GM19035 (cell line): ENCODE measurements around the gene GRIN2A.

Experiments used
- ATAC-seq: cut with Tn5 transposase; IDR thresholded peaks from one replicate; pipeline ENCODE4 v1.9.1; 2021; ENCODE audit not compliant: unreplicated experiment

GRIN2A gene

DNA sequence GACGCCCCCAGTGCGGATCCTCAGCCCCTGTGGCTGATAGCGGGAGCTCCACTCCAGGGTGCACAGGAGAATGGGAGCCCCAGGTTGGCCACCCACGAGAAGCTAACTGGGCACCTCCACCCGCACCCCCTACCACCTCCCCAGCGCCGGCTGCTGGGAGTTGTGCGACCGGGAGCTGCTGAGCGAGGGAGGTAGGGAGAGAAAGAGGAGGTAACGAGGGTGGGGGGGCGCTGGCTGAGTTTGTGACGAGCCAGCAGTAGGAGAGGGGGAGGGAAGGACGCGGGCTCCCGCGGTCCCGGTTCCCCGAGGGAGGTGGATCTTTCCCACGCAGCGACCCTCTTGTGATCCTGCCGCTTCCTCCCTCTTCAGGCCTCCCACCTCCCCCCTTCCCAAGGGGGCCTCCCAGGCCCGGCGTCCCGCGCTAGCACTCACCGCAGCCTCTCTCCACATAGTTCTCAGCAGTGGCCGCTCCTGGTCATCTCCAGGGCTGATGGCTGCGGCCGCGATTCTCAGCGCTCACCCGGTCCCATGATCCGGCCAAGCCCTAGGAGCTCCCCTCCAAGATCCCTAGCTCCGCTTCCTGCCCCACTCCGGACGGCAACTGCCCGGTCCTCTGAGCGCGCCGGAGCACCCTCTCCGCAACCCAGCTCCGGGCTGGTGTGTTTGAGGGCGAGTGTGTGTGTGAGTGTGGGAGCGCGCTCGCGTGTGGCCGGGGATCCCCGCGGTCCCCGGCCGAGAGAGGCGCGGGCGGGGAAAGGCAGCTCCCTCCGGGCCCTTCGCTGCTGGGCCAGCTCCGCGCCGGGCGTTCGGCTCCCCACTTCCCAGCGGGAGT is at the start of gene GRIN2A:
Gene GRIN2A, minus strand, starts transcription at position 207 of the 832 bp plus-strand sequence. CDS start 2,017 bp downstream, outside the sequence.
- ATAC-seq: no peak

DNA sequence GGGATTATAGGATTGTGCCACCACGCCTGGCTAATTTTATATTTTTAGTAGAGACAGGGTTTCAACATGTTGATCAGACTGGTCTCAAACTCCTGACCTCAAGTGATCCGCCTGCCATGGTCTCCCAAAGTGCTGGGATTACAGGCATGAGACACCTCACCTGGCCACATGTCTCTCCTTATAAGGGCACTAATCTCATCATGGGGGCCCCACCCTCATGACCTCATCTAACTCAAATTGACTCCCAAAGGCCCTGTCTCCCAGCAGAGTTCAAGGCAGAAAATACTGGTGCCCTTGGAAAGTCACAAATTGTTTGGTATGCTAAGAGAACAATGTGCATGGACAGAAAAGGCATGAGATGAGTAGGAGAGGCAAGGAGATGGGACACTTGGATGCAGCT is 49.3 kb upstream of the GRIN2A start:
- ATAC-seq: no peak

DNA sequence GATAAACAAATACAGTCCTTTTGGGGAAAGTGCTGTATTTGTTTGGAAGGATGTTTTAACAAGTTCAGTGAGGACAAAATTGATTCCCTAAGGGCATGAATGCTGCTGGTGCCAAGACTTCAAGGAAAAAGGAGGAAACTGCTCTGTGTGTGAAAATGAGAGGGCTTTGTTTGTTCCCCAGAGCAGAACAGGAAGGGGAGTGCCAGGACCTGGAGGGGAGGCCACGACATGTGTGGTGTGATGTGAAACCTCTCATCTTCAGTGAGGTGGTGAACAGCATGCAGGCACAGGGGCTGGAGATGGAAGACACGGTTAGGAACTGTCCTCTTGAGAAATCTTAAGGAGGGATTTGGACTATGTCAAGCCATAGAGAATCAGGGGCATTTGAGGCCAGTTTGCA is 46.6 kb upstream of the GRIN2A start:
- ATAC-seq: no peak

DNA sequence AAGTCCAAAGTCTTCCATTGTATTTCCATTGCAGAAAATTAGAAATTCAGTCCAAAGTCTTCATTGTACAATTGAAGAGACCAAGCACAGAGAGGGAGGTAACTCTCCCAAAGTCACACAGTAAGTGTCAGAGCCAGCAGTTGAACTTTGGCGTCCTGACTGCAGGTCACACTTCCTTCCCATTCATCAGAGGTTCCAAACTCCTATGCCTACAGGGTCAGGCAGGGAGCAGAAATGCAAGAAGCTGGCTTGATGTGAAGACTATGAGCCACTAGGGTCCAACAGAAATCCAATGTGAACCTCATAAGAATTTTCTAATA is 44.7 kb upstream of the GRIN2A start:
- no peak for ATAC-seq

DNA sequence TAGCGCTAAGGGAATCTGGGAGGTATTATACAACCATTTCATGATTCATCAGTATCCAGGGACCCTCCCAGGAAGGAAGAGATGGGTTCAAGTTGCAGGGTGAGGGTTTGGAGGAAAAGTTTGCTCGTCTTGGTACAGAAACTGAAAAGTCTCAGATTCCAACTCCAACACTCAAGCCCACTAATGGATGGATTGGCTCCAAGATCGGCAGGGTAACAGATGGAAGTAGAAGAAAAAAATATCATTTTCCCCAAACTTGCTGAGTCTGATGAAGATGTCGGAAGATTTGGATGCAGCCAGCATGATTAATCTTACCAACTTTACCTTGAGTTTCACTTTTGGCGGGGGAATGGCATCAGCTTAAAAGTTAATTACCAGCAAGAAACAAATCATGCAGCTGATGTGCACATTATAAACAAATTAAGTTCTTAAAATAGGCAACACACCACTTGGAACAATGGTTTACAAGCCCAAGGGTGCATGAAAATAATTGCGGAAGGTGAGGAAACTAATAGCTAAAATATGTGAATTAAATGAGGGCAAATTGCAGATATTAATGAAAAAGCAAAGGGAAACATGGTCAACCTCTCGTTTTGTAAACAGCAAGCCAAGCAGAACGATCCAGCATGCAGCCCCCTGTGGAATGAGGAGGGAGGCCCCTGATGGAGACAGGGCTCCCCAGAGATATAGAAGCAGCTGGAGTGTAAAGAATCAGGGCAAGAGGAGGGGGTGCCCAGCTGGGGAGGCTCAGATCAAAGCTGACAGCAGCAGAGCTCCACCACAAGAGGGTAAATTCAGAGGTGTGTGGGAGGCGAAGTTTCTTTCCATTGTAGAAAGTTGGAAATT is 44.1 kb upstream of the GRIN2A start:
- no peak for ATAC-seq

DNA sequence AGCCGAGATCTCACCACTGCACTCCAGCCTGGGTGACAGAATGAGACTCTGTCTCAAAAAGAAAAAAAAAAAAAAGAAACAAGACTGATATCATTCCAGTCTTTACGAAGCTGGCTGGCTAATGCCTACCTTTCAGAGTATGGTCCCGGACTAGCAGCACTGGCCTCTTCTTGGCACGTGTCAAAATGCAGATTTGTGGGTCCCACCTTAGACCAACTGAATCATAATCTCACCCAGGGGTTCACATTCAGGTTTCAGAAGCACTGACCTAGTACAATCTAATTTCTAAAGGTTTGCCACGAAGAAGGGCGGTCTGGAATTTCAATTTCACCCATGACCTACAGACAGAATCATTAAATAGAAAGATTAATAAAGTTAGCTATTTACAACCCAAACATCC is 43.4 kb upstream of the GRIN2A start:
- no peak for ATAC-seq

DNA sequence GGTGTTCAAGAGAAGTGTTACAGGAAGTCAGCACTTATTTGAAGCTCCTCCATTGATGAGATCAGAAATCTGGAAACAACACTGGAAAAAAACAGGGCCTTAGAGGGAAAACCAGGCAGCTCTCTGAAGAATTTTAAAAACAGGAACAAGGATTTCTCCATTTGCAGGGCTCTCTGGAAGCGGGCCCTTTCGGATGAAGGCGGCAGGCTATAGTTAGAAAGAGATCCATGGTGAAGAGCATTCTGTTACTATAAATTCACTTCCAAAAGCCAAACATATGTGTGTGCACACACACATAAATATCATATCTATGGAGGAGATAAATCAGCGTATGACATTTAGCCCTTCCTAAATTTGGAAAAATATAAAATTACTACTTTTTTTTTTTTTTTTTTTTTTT is 42.6 kb upstream of the GRIN2A start:
- no peak for ATAC-seq

DNA sequence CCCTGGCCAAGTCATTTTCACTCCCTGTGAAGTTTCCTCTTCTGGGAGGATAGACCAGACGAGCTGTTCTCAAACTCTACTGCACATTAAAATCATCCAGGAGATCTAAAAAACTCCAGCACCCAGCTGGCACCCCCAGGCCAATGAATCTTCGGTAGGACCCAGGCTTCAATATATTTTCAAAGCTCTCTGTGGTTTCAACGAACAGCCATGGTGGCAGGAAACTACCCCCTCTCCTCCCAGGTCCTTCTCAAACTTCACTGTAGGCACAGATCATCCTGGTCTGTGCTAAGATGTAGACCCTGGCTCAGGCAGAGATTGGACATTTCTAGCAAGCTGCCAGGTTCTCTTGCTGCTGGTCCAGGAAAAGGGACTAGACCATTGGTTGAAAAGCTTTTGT is 38.7 kb upstream of the GRIN2A start:
- ATAC-seq: no peak

DNA sequence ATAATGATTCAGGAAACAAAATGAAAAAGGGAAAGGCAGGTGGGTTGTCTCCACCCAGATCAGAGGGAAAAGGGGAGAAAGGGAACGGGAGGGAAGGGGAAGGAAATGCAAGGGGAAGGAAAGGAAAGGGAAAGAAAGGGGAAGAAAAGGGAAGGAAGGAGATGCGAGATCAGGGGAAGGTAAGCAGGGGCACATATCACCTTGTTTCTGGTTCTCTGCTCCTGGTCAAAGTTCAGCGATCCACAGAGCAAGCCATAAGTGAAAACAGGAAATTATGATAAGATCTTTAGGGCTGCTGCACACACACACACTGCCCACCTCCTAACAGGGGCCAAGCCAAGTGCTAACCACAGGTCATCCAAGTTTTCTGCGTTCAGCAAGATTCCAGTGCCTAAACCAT is 37.5 kb upstream of the GRIN2A start:
- no peak for ATAC-seq

DNA sequence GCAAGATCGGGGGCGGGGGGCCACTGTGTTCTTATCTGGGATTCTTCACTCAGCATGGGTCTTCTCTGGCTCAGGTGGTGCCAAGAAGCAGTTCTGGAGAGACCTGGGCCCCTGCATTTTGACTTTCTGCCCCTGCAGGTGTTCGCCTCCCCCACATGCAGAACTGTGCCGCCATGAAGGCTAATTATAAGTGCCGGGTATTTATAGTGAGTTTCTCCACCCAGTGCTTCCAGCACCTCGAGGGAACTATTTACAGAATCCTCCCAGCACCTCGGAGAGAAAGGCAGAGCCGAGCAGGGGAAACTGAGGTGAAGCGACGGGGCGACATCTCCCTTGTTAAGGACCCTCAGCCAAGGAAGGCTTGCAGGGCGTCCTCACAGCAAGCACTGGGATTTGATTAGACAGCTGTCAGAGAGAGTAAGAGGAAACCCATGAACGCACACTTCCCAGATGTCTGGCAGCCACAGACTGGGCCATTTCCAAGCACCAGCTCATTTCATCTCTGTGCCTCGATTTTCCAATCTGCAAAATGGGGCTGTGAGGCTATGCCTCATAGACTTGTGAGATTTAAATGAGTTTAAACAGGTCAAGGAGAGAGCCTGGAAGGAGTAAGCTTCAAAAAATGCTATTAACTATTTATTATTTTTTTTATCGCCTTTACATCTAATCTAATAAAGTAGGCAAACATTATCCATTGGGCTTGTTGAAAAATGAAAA is 36.4 kb upstream of the GRIN2A start:
- ATAC-seq: no peak

DNA sequence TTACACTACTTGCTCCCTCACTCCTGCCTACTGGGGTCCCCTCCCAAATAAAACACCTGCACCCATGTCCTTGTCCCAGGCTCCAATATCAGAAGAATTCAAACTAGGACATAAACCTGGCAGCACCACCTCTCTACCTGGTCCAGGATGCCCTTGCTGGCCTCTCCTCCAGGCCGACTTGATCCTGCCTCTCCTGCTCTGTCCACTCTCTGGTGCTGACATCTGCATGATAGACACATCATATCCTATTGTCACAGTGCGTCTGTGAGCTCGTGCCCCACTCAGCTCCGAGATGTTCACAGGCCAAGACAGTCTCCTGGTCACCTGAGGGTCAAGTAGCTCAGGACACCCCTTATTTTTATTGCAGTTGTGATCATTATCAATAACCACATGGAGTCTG is 31.5 kb upstream of the GRIN2A start:
- ATAC-seq: no peak

DNA sequence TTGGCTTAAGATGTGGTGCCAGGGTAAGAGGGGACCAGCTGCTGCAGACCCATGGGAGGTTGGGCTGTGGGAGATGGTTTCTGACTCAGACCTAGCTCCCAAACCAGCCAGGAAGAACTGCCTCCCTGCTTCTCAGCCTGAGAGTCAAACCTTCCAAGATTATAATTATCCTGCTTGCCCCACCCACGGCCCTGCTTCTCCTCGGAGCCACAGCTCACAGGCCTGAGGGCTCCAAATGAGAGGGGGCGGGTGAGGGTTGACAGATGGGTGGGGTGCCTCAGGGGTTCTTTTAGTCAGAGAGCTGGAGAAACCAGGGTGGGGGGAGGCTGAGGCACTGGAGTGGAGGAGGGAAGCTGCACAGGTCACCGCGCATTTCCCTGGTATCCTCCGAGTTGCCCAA is 28.7 kb upstream of the GRIN2A start:
- ATAC-seq: no peak

DNA sequence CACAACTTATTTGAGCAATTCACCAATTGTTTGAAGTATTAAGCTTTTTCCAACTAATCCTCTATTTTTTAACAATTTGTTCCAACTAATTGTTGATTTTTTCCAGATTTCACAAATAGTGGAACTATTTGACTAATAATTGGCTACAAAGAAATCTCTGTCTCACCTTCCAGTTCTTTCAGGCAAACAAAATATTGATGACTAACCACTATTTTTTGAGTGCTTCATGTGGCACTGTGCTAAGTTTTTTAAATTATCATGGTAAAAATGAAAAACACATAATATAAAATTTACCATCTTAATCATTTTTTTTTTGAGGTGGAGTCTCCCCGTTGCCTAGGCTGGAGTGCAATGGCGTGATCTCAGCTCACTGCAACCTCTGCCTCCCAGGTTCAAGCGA is 24.6 kb upstream of the GRIN2A start:
- ATAC-seq: no peak

DNA sequence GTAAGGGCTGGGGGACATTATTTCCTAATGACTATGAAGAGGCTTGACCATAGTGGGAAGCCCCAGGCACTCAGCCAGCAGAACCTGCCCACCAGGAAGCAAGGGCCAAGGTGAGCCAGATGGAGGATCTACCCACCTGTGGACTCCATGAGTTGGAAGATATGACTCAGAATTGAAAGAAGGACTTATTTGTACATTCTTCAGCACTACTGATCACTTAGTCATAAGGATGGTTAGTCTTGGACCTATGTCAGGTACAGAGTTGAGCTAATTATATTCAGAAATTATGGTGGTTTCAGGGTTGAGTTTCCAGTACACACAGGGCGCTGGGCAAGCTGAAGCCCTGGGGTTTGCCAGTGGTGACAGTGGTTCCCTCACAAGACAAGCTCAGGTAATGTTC is 24.0 kb upstream of the GRIN2A start:
- no peak for ATAC-seq

DNA sequence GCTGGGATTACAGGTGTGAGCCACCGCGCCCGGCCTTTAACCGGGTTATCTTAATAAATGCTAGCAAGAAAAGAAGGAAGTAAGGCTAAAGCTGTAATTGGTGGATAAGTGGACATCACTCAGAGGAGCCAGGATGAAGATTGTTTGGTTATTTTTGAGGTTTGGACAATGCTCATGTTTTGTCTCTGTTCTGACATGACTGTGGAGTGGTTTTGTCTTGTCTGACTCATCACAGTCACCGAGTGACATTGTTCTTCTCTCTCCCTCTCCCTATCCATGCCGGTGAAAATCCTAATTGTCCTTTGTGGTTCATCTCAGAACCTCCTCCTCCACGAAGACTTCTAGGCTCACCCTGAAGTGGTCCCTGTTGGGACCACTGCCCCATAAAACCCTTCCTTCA is 23.5 kb upstream of the GRIN2A start:
- no peak for ATAC-seq

DNA sequence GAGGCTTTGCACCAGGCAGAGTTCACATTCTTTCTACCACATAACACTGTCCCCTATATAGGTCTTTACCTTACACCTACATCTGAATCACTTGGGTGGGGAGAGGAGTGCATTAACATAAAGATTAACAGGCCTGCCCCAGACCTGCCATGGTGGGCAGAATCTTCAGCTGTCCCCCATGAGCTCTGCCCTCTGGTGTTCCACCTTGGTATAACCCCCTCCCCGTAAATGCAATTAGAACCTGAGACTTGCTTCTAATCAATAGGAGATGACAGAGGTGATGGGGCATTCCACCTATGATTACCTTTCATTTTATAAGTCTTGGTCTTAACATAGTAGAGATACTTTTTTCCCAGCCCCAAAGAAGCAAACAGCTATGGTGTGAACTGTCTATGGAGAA is 20.4 kb upstream of the GRIN2A start:
- no peak for ATAC-seq

DNA sequence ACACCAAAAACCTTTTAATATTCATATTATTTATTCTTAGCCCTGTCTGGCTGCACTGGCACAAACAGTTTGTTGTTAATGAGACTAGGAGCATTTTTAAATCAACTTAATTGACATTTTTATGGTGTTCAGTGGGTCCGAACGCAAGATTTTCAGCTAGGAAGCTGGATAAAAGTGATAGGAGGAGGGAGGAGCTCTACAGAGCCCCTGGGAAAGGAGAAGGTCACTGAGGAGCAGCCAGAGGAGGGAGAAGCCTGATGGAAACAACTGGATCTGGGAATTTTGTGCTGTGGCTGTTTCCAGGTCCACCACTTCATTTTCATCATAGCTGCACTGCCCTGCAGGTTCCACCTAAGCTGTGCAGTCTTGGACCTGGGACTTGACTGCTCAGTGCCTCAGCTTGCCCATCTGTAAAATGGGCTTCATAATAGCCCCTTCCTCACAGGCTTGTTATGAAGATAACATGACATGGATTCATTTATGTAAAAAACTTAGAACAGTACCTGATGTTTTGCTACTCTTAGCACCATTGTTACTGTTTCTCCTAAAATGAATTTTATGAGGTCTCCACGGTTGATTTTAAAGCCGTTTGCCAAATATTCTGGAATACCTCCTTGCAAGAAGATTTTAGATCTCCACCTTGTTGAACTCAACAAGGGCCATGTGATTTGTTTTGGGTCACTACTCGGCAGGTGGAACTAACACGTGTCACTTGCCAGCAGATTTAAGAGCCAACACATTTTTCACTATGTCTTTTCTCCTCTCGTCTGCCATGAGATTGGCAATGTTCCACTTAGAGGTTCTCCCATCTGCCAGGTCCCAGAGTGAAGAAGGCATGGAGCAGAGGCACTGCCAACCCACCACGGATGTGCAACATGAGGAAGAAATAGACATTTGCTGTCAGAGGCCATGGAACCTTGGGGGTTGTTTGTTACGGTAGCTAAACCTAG is 18.7 kb upstream of the GRIN2A start:
- no peak for ATAC-seq

DNA sequence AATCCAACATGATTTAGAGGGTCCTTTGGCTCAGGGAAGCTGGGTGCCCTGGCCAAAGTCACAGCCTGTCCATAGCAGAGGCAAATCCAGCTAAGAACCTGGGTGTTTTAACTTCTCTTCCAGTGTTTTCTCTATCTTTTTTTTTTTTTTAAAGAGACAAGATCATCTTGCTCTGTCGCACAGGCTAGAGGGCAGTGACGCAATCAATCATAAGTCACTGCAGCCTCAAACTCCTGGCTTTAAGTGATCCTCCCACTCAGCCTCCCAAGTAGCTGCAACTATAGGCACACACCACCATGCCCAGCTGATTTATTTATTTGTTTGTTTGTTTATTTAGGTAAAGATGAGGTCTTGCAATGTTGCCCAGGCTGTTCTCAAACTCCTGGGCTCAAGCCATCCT is 14.8 kb upstream of the GRIN2A start:
- no peak for ATAC-seq

DNA sequence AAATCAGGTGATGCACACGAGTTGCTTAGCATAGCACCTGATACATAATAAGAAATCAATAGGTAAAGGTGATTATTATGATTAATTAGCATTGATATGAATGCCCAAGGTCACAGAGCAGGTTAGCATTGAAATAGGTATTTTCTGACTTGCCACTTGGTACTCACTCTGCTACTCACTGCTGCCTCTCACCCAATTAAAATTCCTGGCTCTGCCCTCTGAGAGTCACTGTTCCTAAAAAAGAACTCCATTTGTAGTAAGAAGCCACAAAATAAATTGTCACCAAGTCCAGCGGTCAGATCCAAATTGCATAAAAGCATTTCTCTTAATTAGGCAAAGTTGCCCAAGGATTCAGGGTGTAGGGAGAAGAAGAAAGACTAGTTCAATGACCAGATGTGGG is 8.9 kb upstream of the GRIN2A start:
- no peak for ATAC-seq

DNA sequence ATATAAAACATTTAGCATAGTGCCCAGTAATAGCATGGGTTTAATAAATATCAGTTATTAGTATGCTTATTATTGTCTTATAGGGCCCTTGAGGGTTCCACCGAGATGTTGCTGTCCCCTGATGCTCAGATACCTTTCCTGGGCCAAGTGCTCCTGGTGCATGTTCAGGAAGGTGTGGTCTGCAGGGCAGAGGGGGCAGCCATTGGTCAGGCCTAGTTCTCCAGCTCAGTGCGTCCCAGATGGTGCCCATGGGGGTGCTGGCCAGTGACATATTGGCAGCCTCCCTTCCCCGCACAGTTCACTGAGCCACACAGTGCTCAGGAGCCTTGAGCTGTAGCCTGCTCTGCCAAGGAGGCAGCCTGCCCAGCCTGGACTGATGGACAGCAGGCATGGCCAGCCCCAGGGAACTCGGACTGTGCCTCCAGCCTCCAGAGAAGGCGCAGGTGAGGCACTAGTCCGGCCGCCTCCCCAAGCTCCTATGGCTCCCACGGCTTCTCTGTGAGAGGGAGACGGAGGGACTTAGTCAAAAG is 7.7 kb upstream of the GRIN2A start:
- ATAC-seq: no peak
